Stimulated activated CD8-positive, alpha-beta memory T cell treated with anti-CD3 and anti-CD28 coated beads, Interleukin-15, amount 100 ng/mL, for 4 hours (primary cell): ENCODE results near the gene PLEKHA6.

Source experiments
- DNase-seq, 2 donors: peaks; one replicate each; pipeline ENCODE4 v3.0.0-alpha.2; 2020; ENCODE audit warnings: low read depth in 2 of 2

Gene PLEKHA6

GRCh38 chr1:204216880-204217647 is 142.7 kb downstream of the PLEKHA6 start:
- DNase-seq = no peak

- DNase-seq = no peak
Measured at GRCh38 chr1:204216236-204216635, 143.5 kb downstream of the PLEKHA6 start.

- DNase-seq = no peak
Measured at GRCh38 chr1:204213668-204214662, 145.8 kb downstream of the PLEKHA6 start, which contains the start of gene GOLT1A. Gene GOLT1A (minus strand): TSS chr1:204213988. CDS start chr1:204213906, 82 bp downstream.

GRCh38 chr1:204212715-204213114 is 147.0 kb downstream of the PLEKHA6 start:
- no peak for DNase-seq

- no peak for DNase-seq
Measured at GRCh38 chr1:204211046-204211445, 148.7 kb downstream of the PLEKHA6 start.

GRCh38 chr1:204207136-204207616 is 152.6 kb downstream of the PLEKHA6 start:
- peak; percentile 39 to 47 for DNase-seq

GRCh38 chr1:204206121-204206520 is 153.6 kb downstream of the PLEKHA6 start:
- no peak for DNase-seq

- DNase-seq = no peak
Measured at GRCh38 chr1:204205486-204205885, 154.2 kb downstream of the PLEKHA6 start.

- DNase-seq = no peak
Measured at GRCh38 chr1:204204944-204205343, 154.8 kb downstream of the PLEKHA6 start.

GRCh38 chr1:204203206-204203767 is 156.4 kb downstream of the PLEKHA6 start:
- no peak for DNase-seq

GRCh38 chr1:204202481-204202880 is 157.2 kb downstream of the PLEKHA6 start:
- DNase-seq = no peak

GRCh38 chr1:204201348-204202040 is 158.2 kb downstream of the PLEKHA6 start:
- DNase-seq = no peak

- DNase-seq = no peak
Measured at GRCh38 chr1:204199579-204199978, 160.2 kb downstream of the PLEKHA6 start.

GRCh38 chr1:204198348-204199340 is 161.1 kb downstream of the PLEKHA6 start:
- no peak for DNase-seq

- no peak for DNase-seq
Measured at GRCh38 chr1:204197068-204197467, 162.7 kb downstream of the PLEKHA6 start.

- no peak for DNase-seq
Measured at GRCh38 chr1:204196068-204196795, 163.5 kb downstream of the PLEKHA6 start, which contains the start of gene KISS1. Gene KISS1 (minus strand): TSS chr1:204196491. CDS start chr1:204192876, 3,615 bp downstream.

GRCh38 chr1:204194771-204195170 is 165.0 kb downstream of the PLEKHA6 start:
- DNase-seq = no peak

GRCh38 chr1:204194080-204194479 is 165.6 kb downstream of the PLEKHA6 start:
- no peak for DNase-seq
